BLaER1 (cell line): ENCODE results near the gene EID2B.

ENCODE experiments used
- H3K27ac ChIP-seq: shearing (Covaris generic); formaldehyde crosslinking; 2 replicates; pipeline ENCODE4 v1.8.1; 2022
- H3K27me3 ChIP-seq: shearing (Covaris generic); formaldehyde crosslinking; 2 replicates; pipeline ENCODE4 v1.8.1; 2022
- H3K36me3 ChIP-seq: shearing (Covaris generic); formaldehyde crosslinking; 2 replicates; pipeline ENCODE4 v1.8.1; 2022
- H3K4me1 ChIP-seq: shearing (Covaris generic); formaldehyde crosslinking; 2 replicates; pipeline ENCODE4 v1.8.1; 2022
- H3K4me2 ChIP-seq: shearing (Covaris generic); formaldehyde crosslinking; 2 replicates; pipeline ENCODE4 v1.8.1; 2022
- H3K4me3 ChIP-seq: shearing (Covaris generic); formaldehyde crosslinking; 2 replicates; pipeline ENCODE4 v1.8.1; 2022
- H3K9ac ChIP-seq: shearing (Covaris generic); formaldehyde crosslinking; 2 replicates; pipeline ENCODE4 v1.8.1; 2022
- H3K9me3 ChIP-seq: shearing (Covaris generic); formaldehyde crosslinking; 2 replicates; pipeline ENCODE4 v1.8.1; 2022
- H4K20me1 ChIP-seq: shearing (Covaris generic); formaldehyde crosslinking; 2 replicates; pipeline ENCODE4 v1.8.1; 2022
- Cebpa-rat ChIP-seq: shearing (Covaris generic); IDR thresholded peaks from 2 replicates; pipeline ENCODE4 v1.8.1; 2022

The EID2B gene

DNA sequence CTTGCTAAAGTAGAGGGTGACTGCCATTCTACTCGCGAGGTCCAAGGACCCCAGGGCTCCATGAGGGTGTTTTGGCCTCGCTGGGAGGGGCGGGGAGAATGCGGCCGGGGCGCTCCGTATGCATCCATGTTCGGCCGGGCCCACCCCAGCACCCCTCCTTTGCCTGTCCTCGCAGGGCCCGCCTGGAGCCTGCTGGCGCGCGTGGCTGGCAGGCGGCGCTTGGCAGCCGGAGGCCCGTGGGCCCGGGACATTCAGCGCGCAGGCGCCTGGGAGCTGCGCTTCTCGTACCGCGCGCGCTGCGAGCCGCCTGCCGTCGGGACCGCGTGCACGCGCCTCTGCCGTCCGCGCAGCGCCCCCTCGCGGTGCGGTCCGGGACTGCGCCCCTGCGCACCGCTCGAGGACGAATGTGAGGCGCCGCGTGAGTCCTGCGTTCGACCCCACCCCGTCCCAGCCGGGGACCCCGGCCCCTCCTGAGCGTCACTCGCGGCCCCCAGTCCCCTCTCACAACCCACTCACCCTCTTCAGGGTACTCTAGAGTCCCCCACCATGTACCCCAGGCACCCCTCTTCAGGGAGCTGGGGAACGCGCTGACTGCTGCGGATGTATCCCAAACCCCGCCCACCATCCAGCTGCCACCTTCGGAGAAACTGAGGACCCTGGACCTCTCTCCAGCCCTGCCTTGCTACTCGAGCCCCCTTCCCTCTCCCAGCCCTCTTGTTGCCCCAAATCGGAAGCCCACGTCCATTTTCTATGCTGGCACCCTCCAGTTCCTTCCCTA is 29.8 kb downstream of the EID2B start:
- Histone ChIP-seq H3K27me3 (peaks cover 42% of the 10 kb centered on the region), H3K27ac (no peak overlapping the region), H3K9ac (no peak overlapping the region), H3K36me3 (peaks cover 30% of the 10 kb centered on the region; the same call in 1 of the 2 replicates), H3K4me1 (peaks cover 31% of the 10 kb centered on the region), H3K4me2 (no peak overlapping the region), H3K9me3 (no peaks in the 10 kb centered on the region), H3K4me3 (no peak overlapping the region), H4K20me1 (peaks cover 30% of the 10 kb centered on the region)
- TF ChIP-seq Cebpa-rat: no peak

- H3K27me3 ChIP-seq: peaks cover 27% of the 10 kb centered on the region
- peaks cover 30% of the 10 kb centered on the region; the same call in 1 of the 2 replicates for H3K36me3 ChIP-seq
These were observed 31.3 kb downstream of the EID2B start for GRCh38 chr19:39501340-39501739.

GRCh38 chr19:39500543-39500942 is 32.1 kb downstream of the EID2B start:
- Histone ChIP-seq H3K9ac (no peak overlapping the region), H4K20me1 (peaks cover 14% of the 10 kb centered on the region; the same call in 1 of the 2 replicates), H3K4me2 (peak overlapping the region; percentile 98), H3K27me3 (peaks cover 19% of the 10 kb centered on the region), H3K4me3 (no peak overlapping the region), H3K27ac (no peak overlapping the region), H3K9me3 (no peaks in the 10 kb centered on the region), H3K4me1 (peaks cover 30% of the 10 kb centered on the region), H3K36me3 (peaks cover 29% of the 10 kb centered on the region; the same call in 1 of the 2 replicates)
- no peak for TF ChIP-seq Cebpa-rat

More at GRCh38 chr19:39501340-39501739, 31.3 kb downstream of the EID2B start:
- peaks cover 15% of the 10 kb centered on the region; the same call in 1 of the 2 replicates for H4K20me1 ChIP-seq
- H3K4me3 ChIP-seq: no peak overlapping the region
- H3K4me2 ChIP-seq: no peak overlapping the region
- no peak for TF ChIP-seq Cebpa-rat
- peaks cover 30% of the 10 kb centered on the region for H3K4me1 ChIP-seq
- no peak overlapping the region for H3K27ac ChIP-seq
- no peaks in the 10 kb centered on the region for H3K9me3 ChIP-seq
- no peak overlapping the region for H3K9ac ChIP-seq

- Histone ChIP-seq H3K4me1 (peaks cover 30% of the 10 kb centered on the region), H3K9me3 (no peaks in the 10 kb centered on the region), H3K4me3 (peak overlapping the region; percentile 86), H3K9ac (no peak overlapping the region), H3K4me2 (peak overlapping the region; percentile 98), H3K27me3 (peaks cover 13% of the 10 kb centered on the region; the same call in 1 of the 2 replicates), H4K20me1 (peaks cover 9% of the 10 kb centered on the region; the same call in 1 of the 2 replicates), H3K27ac (no peak overlapping the region), H3K36me3 (peaks cover 23% of the 10 kb centered on the region; the same call in 1 of the 2 replicates)
- no peak for TF ChIP-seq Cebpa-rat
These were observed 32.7 kb downstream of the EID2B start for GRCh38 chr19:39499932-39500331.

GRCh38 chr19:39498798-39499642 is 33.6 kb downstream of the EID2B start, which contains the start of gene DLL3:
Gene DLL3 (plus strand): TSS chr19:39498947. CDS start chr19:39498975, 28 bp downstream.
- Histone ChIP-seq H3K36me3 (peaks cover 16% of the 10 kb centered on the region; the same call in 1 of the 2 replicates), H3K9me3 (no peaks in the 10 kb centered on the region), H3K4me3 (peak within 1 kb of the TSS; percentile 86), H3K4me2 (peak within 1 kb of the TSS; percentile 98), H3K27me3 (peaks cover 6% of the 10 kb centered on the region; the same call in 1 of the 2 replicates), H4K20me1 (0 out of 2 replicates have a peak, but pooled peaks cover under 1% of the 10 kb centered on the region), H3K9ac (peak within 1 kb of the TSS; percentile 79), H3K4me1 (peaks cover 38% of the 10 kb centered on the region), H3K27ac (peak within 1 kb of the TSS; percentile 78)
- TF ChIP-seq Cebpa-rat: no peak

GRCh38 chr19:39497996-39498797 is 34.5 kb downstream of the EID2B start:
- 0 out of 2 replicates have a peak, but pooled peaks cover 5% of the 10 kb centered on the region for H3K27me3 ChIP-seq
- H3K9ac ChIP-seq: peak overlapping the region; percentile 76
- peak overlapping the region; percentile 75 for H3K27ac ChIP-seq

DNA sequence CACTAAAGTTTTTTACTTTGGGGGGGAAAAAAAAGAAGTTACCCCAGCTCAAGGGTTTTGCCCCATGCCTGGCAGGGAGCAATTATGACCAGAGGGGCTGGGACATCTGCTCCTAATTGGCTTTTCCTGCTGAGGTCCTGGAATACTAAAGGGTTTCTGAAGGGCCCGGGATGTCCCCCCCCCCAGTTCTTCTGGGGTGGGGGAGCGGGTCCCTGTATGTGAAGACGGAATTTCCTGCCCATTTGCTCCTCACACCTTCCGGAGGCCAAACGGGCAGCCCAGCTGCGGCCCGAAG is 35.0 kb downstream of the EID2B start:
- Histone ChIP-seq H3K27ac (peak overlapping the region; percentile 75), H3K4me3 (peak overlapping the region; percentile 86), H3K9me3 (no peaks in the 10 kb centered on the region), H4K20me1 (no peaks in the 10 kb centered on the region), H3K4me2 (peak overlapping the region; percentile 98), H3K36me3 (0 out of 2 replicates have a peak, but pooled peaks cover 7% of the 10 kb centered on the region), H3K9ac (peak overlapping the region; percentile 76), H3K27me3 (0 out of 2 replicates have a peak, but pooled peaks cover 5% of the 10 kb centered on the region), H3K4me1 (peaks cover 38% of the 10 kb centered on the region)
- no peak for TF ChIP-seq Cebpa-rat

More at GRCh38 chr19:39497996-39498797, 34.5 kb downstream of the EID2B start:
- H3K4me2 ChIP-seq: peak overlapping the region; percentile 98
- peak overlapping the region; percentile 86 for H3K4me3 ChIP-seq
- peaks cover 38% of the 10 kb centered on the region for H3K4me1 ChIP-seq
- no peaks in the 10 kb centered on the region for H3K9me3 ChIP-seq
- H4K20me1 ChIP-seq: no peaks in the 10 kb centered on the region
- no peak for TF ChIP-seq Cebpa-rat
- H3K36me3 ChIP-seq: 0 out of 2 replicates have a peak, but pooled peaks cover 7% of the 10 kb centered on the region

- no peaks in the 10 kb centered on the region for H4K20me1 ChIP-seq
- peak overlapping the region; percentile 5; the same call in 1 of the 2 replicates for H3K27ac ChIP-seq
- 0 out of 2 replicates have a peak, but pooled peaks cover 5% of the 10 kb centered on the region for H3K27me3 ChIP-seq
- no peak overlapping the region for H3K4me3 ChIP-seq
- no peaks in the 10 kb centered on the region for H3K9me3 ChIP-seq
- no peak for TF ChIP-seq Cebpa-rat
- H3K4me2 ChIP-seq: no peak overlapping the region
- peaks cover 38% of the 10 kb centered on the region for H3K4me1 ChIP-seq
- H3K36me3 ChIP-seq: peaks cover 16% of the 10 kb centered on the region
- 0 out of 2 replicates have a peak overlapping the region, but pooled peaks have one; percentile 1 for H3K9ac ChIP-seq
These were observed 36.6 kb downstream of the EID2B start for GRCh38 chr19:39496063-39496462.

DNA sequence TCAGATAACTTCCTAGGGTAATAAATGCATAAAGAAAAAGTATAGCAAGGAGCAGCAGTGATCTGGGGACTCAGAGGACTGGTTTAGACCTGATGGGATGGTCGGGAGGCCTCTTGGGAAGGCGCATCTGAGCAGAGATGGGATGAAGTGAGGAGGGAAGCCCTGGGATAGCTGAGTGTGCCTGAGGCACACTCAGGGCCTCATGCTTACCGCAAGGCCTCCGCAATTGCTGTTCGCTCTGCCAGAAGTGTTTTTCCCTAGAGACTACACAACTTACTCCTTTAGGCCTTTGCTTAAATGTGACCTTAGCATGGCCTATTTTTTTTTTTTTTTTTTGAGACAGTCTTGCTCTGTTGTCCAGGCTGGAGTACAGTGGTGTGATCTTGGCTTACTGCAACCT is 38.0 kb downstream of the EID2B start:
- Histone ChIP-seq H3K9me3 (no peaks in the 10 kb centered on the region), H3K4me3 (no peak overlapping the region), H3K27me3 (0 out of 2 replicates have a peak, but pooled peaks cover 1% of the 10 kb centered on the region), H3K4me1 (peaks cover 30% of the 10 kb centered on the region), H3K9ac (no peak overlapping the region), H3K36me3 (peaks cover 29% of the 10 kb centered on the region), H3K27ac (peak overlapping the region; percentile 21), H3K4me2 (no peak overlapping the region), H4K20me1 (no peaks in the 10 kb centered on the region)
- no peak for TF ChIP-seq Cebpa-rat
